RWPE2 (cell line): ENCODE measurements around the gene EIF3I.

Experiments used
- ATAC-seq: fragments of 200-7000 bp; cut with Tn5 transposase; 3 replicates; pipeline ENCODE4 v1.9.1; 2021; ENCODE audit warnings: low read depth
- DNase-seq: peaks from one replicate; pipeline ENCODE4 v3.0.0-alpha.2; 2020; ENCODE audit warnings: low spot score
- H3K27ac ChIP-seq: fragments of 450-650 bp; 2 replicates; pipeline ENCODE4 v1.5.1; 2017; ENCODE audit warnings: mild to moderate bottlenecking; ENCODE audit not compliant: poor library complexity, severe bottlenecking
- H3K27me3 ChIP-seq: fragments of 250-450 bp; sonication (Bioruptor Pico); 2 replicates; pipeline ENCODE4 v1.5.1; 2021; ENCODE audit warnings: mild to moderate bottlenecking, moderate library complexity; ENCODE audit not compliant: insufficient read depth, poor library complexity, severe bottlenecking
- H3K36me3 ChIP-seq: fragments of 250-450 bp; sonication (Bioruptor Pico); 2 replicates; pipeline ENCODE4 v1.5.1; 2020; ENCODE audit warnings: low read depth, mild to moderate bottlenecking, moderate library complexity
- H3K4me1 ChIP-seq: fragments of 250-450 bp; sonication (Bioruptor Pico); 2 replicates; pipeline ENCODE4 v1.5.1; 2021; ENCODE audit warnings: mild to moderate bottlenecking, moderate library complexity; ENCODE audit not compliant: insufficient read depth, poor library complexity, severe bottlenecking
- H3K4me3 ChIP-seq: fragments of 250-450 bp; sonication (Bioruptor Pico); 2 replicates; pipeline ENCODE4 v1.5.1; 2021; ENCODE audit warnings: mild to moderate bottlenecking, moderate library complexity; ENCODE audit not compliant: severe bottlenecking
- H3K9me3 ChIP-seq: fragments of 250-450 bp; sonication (Bioruptor Pico); 2 replicates; pipeline ENCODE4 v1.5.1; 2021; ENCODE audit warnings: mild to moderate bottlenecking, moderate library complexity; ENCODE audit not compliant: severe bottlenecking
- CTCF ChIP-seq: fragments of 450-650 bp; IDR thresholded peaks from one replicate; pipeline ENCODE4 v1.5.1; 2017; ENCODE audit warnings: mild to moderate bottlenecking, moderate library complexity; ENCODE audit not compliant: poor library complexity, severe bottlenecking

Gene EIF3I

GRCh38 chr1:32273391-32274208, 51.4 kb downstream of the EIF3I start:
- peaks cover 13% of the 10 kb centered on the region for H3K4me1 ChIP-seq
- peak; percentile 99 for ATAC-seq
- peak; percentile 92 for DNase-seq
- no peak for TF ChIP-seq CTCF
- peak overlapping the region; percentile 26 for H3K27ac ChIP-seq
- H3K36me3 ChIP-seq, result no peaks in the 10 kb centered on the region
- H3K4me3 ChIP-seq, result no peak overlapping the region
- no peaks in the 10 kb centered on the region for H3K9me3 ChIP-seq
- no peaks in the 10 kb centered on the region for H3K27me3 ChIP-seq

GRCh38 chr1:32274646-32275340, 52.6 kb downstream of the EIF3I start:
- Histone ChIP-seq H3K4me1 (peaks cover 13% of the 10 kb centered on the region), H3K27ac (peak overlapping the region; percentile 26), H3K9me3 (no peaks in the 10 kb centered on the region), H3K27me3 (no peaks in the 10 kb centered on the region), H3K4me3 (no peak overlapping the region), H3K36me3 (no peaks in the 10 kb centered on the region)
- ATAC-seq, result no peak
- no peak for DNase-seq
- no peak for TF ChIP-seq CTCF

GRCh38 chr1:32275424-32275823, 53.2 kb downstream of the EIF3I start:
- H3K4me3 ChIP-seq, result no peak overlapping the region
- no peak for ATAC-seq
- peaks cover 13% of the 10 kb centered on the region for H3K4me1 ChIP-seq
- no peak for TF ChIP-seq CTCF
- no peaks in the 10 kb centered on the region for H3K9me3 ChIP-seq
- H3K27me3 ChIP-seq, result no peaks in the 10 kb centered on the region
- no peaks in the 10 kb centered on the region for H3K36me3 ChIP-seq
- DNase-seq, result peak; percentile 57
- no peak overlapping the region for H3K27ac ChIP-seq

GRCh38 chr1:32276032-32276782, 54.0 kb downstream of the EIF3I start:
- Histone ChIP-seq H3K4me1 (peaks cover 13% of the 10 kb centered on the region), H3K36me3 (no peaks in the 10 kb centered on the region), H3K27me3 (no peaks in the 10 kb centered on the region), H3K27ac (no peak overlapping the region), H3K4me3 (no peak overlapping the region), H3K9me3 (no peaks in the 10 kb centered on the region)
- no peak for TF ChIP-seq CTCF
- DNase-seq (no peak), ATAC-seq (no peak)
